Activated CD4-positive, alpha-beta memory T cell treated with anti-CD3 and anti-CD28 coated beads, Interleukin-2, amount 10 ng/mL, durations not matched to agents 7 days and 5 days (primary cell): ENCODE measurements around the gene TANGO6. TPM values are rescaled to one million over a fixed set of nuclear protein-coding genes. Genes with fewer than 3 reads are reported as not detected.

Source experiments
- CTCF ChIA-PET: fragments of 350-600 bp; sonication (Branson Sonifier 250); formaldehyde crosslinking; loops from one replicate; lab custom pipeline; 2021; ENCODE audit warnings: antibody characterized with exemption, inconsistent platforms; lab: Charles Lee
- POLR2A ChIA-PET: fragments of 350-600 bp; sonication (Branson Sonifier 250); formaldehyde crosslinking; loops from one replicate; lab custom pipeline; 2021; ENCODE audit warnings: antibody characterized with exemption; lab: Charles Lee
- DNase-seq: peaks from one replicate; pipeline ENCODE4 v3.0.0-alpha.2; 2020
- H3K27ac Mint-ChIP-seq: one replicate; pipeline ENCODE4 v1.8.0; 2021; ENCODE audit warnings: mild to moderate bottlenecking, mixed read lengths
- H3K27me3 Mint-ChIP-seq: one replicate; pipeline ENCODE4 v1.8.0; 2021; ENCODE audit warnings: mixed read lengths
- H3K36me3 Mint-ChIP-seq: one replicate; pipeline ENCODE4 v1.8.0; 2021; ENCODE audit warnings: low read depth, mixed read lengths
- H3K4me1 Mint-ChIP-seq: one replicate; pipeline ENCODE4 v1.8.0; 2021; ENCODE audit warnings: mixed read lengths
- H3K4me3 Mint-ChIP-seq: one replicate; pipeline ENCODE4 v1.8.0; 2021; ENCODE audit warnings: mild to moderate bottlenecking, mixed read lengths
- H3K9me3 Mint-ChIP-seq: one replicate; pipeline ENCODE4 v1.8.0; 2021; ENCODE audit warnings: mixed read lengths
- total RNA-seq, 2 experiments: library from RNA; stranded (reverse); gene quantifications; one replicate each; pipeline ENCODE4 v1.2.3, GENCODE V29; 2021

The TANGO6 gene
- total RNA-seq, 2 experiments from 2014 or later = 20.7 to 22.3 TPM

GRCh38 chr16:69095193-69095592, 251.9 kb downstream of the TANGO6 start:
- POLR2A ChIA-PET = no interaction called here
- no peaks in the 10 kb centered on the region for H3K36me3 Mint-ChIP-seq
- CTCF ChIA-PET = interaction anchor here (0.6 to 1.0 kb wide), 2 partner anchors 17 to 259 kb away, joined by 3 to 4 read pairs; no protein-coding TSS in a partner anchor

GRCh38 chr16:69100071-69100691, 256.9 kb downstream of the TANGO6 start:
- Mint-ChIP-seq H3K4me1 (peaks cover 2% of the 10 kb centered on the region), H3K36me3 (no peaks in the 10 kb centered on the region), H3K27ac (no peak overlapping the region), H3K9me3 (no peaks in the 10 kb centered on the region), H3K4me3 (no peak overlapping the region), H3K27me3 (peaks cover 21% of the 10 kb centered on the region)
- DNase-seq = no peak
- POLR2A ChIA-PET = no interaction called here
- CTCF ChIA-PET = interaction anchor here (0.9 kb wide), 1 partner anchor 579 kb away, joined by 3 read pairs; no protein-coding TSS in a partner anchor

More at GRCh38 chr16:69095193-69095592, 251.9 kb downstream of the TANGO6 start:
- Mint-ChIP-seq H3K27me3 (peaks cover 10% of the 10 kb centered on the region), H3K27ac (no peak overlapping the region), H3K4me3 (no peak overlapping the region), H3K9me3 (no peaks in the 10 kb centered on the region), H3K4me1 (peaks cover 3% of the 10 kb centered on the region)
- no peak for DNase-seq

- H3K27ac Mint-ChIP-seq = no peak within 1 kb of the TSS
- H3K4me1 Mint-ChIP-seq = peaks cover 15% of the 10 kb centered on the region
Observed at GRCh38 chr16:69105501-69106361, 262.4 kb downstream of the TANGO6 start, which contains the start of gene HAS3. HAS3 (plus strand) TSS chr16:69105653; CDS start chr16:69109396, 3,743 bp downstream.

GRCh38 chr16:69106491-69107315, 263.4 kb downstream of the TANGO6 start:
- Mint-ChIP-seq H3K4me3 (no peak overlapping the region), H3K27me3 (peaks cover 39% of the 10 kb centered on the region), H3K27ac (no peak overlapping the region), H3K36me3 (no peaks in the 10 kb centered on the region), H3K9me3 (no peaks in the 10 kb centered on the region), H3K4me1 (peaks cover 15% of the 10 kb centered on the region)
- ChIA-PET CTCF (interaction anchor here (1.4 to 2.3 kb wide), 2 partner anchors 17 to 18 kb away, joined by 4 to 13 read pairs; no protein-coding TSS in a partner anchor), POLR2A (no interaction called here)
- no peak for DNase-seq

More at GRCh38 chr16:69105501-69106361, 262.4 kb downstream of the TANGO6 start, which contains the start of gene HAS3:
- DNase-seq = peak; percentile 36
- Mint-ChIP-seq H3K27me3 (peaks cover 43% of the 10 kb centered on the region), H3K36me3 (no peaks in the 10 kb centered on the region), H3K4me3 (peak within 1 kb of the TSS; percentile 69), H3K9me3 (no peaks in the 10 kb centered on the region)
- ChIA-PET CTCF (interaction anchor here (0.8 to 2.3 kb wide), 7 partner anchors 12 to 515 kb away, joined by 3 to 13 read pairs (median 4); no protein-coding TSS in a partner anchor), POLR2A (interaction anchor here (1.0 kb wide), 1 partner anchor 27 kb away, joined by 3 read pairs; no protein-coding TSS in a partner anchor)

GRCh38 chr16:69107316-69107962, 264.1 kb downstream of the TANGO6 start:
- no peak overlapping the region for H3K4me3 Mint-ChIP-seq
- H3K27ac Mint-ChIP-seq = no peak overlapping the region
- no peaks in the 10 kb centered on the region for H3K36me3 Mint-ChIP-seq
- DNase-seq = no peak
- ChIA-PET POLR2A (interaction anchor here (1.5 to 1.8 kb wide), 2 partner anchors 12 to 25 kb away, joined by 4 to 7 read pairs; partner anchors contain the start of genes CHTF8 and UTP4), CTCF (interaction anchor here (2.3 kb wide), 1 partner anchor 16 kb away, joined by 15 read pairs; no protein-coding TSS in a partner anchor)
- peaks cover 16% of the 10 kb centered on the region for H3K4me1 Mint-ChIP-seq
- peaks cover 38% of the 10 kb centered on the region for H3K27me3 Mint-ChIP-seq
- H3K9me3 Mint-ChIP-seq = no peaks in the 10 kb centered on the region

GRCh38 chr16:69108064-69108904, 265.0 kb downstream of the TANGO6 start:
- no peak for DNase-seq
- CTCF ChIA-PET = interaction anchor here (2.3 kb wide), 1 partner anchor 15 kb away, joined by 15 read pairs; no protein-coding TSS in a partner anchor
- Mint-ChIP-seq H3K27ac (no peak overlapping the region), H3K27me3 (peaks cover 31% of the 10 kb centered on the region), H3K4me1 (peaks cover 19% of the 10 kb centered on the region), H3K36me3 (no peaks in the 10 kb centered on the region), H3K4me3 (no peak overlapping the region), H3K9me3 (no peaks in the 10 kb centered on the region)
- POLR2A ChIA-PET = interaction anchor here (1.5 to 1.8 kb wide), 2 partner anchors 11 to 24 kb away, joined by 4 to 7 read pairs; partner anchors contain the start of genes CHTF8 and UTP4

GRCh38 chr16:69108905-69109252, 265.5 kb downstream of the TANGO6 start:
- Mint-ChIP-seq H3K4me3 (no peak overlapping the region), H3K27me3 (peaks cover 28% of the 10 kb centered on the region), H3K9me3 (no peaks in the 10 kb centered on the region), H3K4me1 (peaks cover 19% of the 10 kb centered on the region), H3K27ac (no peak overlapping the region), H3K36me3 (no peaks in the 10 kb centered on the region)
- DNase-seq = no peak
- ChIA-PET POLR2A (interaction anchor here (1.5 to 1.8 kb wide), 2 partner anchors 10 to 24 kb away, joined by 4 to 7 read pairs; partner anchors contain the start of genes CHTF8 and UTP4), CTCF (interaction anchor here (2.3 kb wide), 1 partner anchor 15 kb away, joined by 15 read pairs; no protein-coding TSS in a partner anchor)

GRCh38 chr16:69109486-69110270, 266.3 kb downstream of the TANGO6 start:
- Mint-ChIP-seq H3K4me3 (no peak overlapping the region), H3K36me3 (peaks cover 2% of the 10 kb centered on the region), H3K4me1 (peaks cover 17% of the 10 kb centered on the region), H3K9me3 (no peaks in the 10 kb centered on the region), H3K27me3 (peaks cover 25% of the 10 kb centered on the region), H3K27ac (no peak overlapping the region)
- DNase-seq = no peak
- ChIA-PET POLR2A (interaction anchor here (1.8 kb wide), 1 partner anchor 10 kb away, joined by 4 read pairs; no protein-coding TSS in a partner anchor), CTCF (interaction anchor here (1.9 to 2.3 kb wide), 2 partner anchors 14 kb away, joined by 13 to 15 read pairs; no protein-coding TSS in a partner anchor)

GRCh38 chr16:69110406-69110805, 267.1 kb downstream of the TANGO6 start:
- CTCF ChIA-PET = interaction anchor here (0.6 to 1.9 kb wide), 3 partner anchors 13 to 163 kb away, joined by 3 to 13 read pairs (median 3); no protein-coding TSS in a partner anchor
- POLR2A ChIA-PET = no interaction called here

GRCh38 chr16:69111216-69111875, 268.0 kb downstream of the TANGO6 start:
- POLR2A ChIA-PET = no interaction called here
- H3K4me3 Mint-ChIP-seq = no peak overlapping the region
- CTCF ChIA-PET = interaction anchor here (0.6 to 1.9 kb wide), 7 partner anchors 12 to 164 kb away, joined by 3 to 13 read pairs (median 3); no protein-coding TSS in a partner anchor

More at GRCh38 chr16:69110406-69110805, 267.1 kb downstream of the TANGO6 start:
- Mint-ChIP-seq H3K4me1 (peaks cover 14% of the 10 kb centered on the region), H3K27me3 (peaks cover 21% of the 10 kb centered on the region), H3K9me3 (no peaks in the 10 kb centered on the region), H3K4me3 (no peak overlapping the region), H3K27ac (no peak overlapping the region), H3K36me3 (peaks cover 3% of the 10 kb centered on the region)
- no peak for DNase-seq

More at GRCh38 chr16:69111216-69111875, 268.0 kb downstream of the TANGO6 start:
- Mint-ChIP-seq H3K9me3 (no peaks in the 10 kb centered on the region), H3K4me1 (peaks cover 10% of the 10 kb centered on the region), H3K27ac (no peak overlapping the region), H3K36me3 (peaks cover 3% of the 10 kb centered on the region), H3K27me3 (peaks cover 16% of the 10 kb centered on the region)
- DNase-seq = no peak
